ENCODE data around the gene QSOX2. TPM values are rescaled to one million over a fixed set of nuclear protein-coding genes. Genes with fewer than 3 reads are reported as not detected.
A peak's percentile ranks its signal among the peaks of the same experiment; 100 is the strongest.

QSOX2 gene
- polyA plus RNA-seq, 4 donors, result 1.4 to 11.0 (median 4.3) TPM

GRCh38 chr9:136187683-136188586 lies 57.7 kb downstream of the QSOX2 start:
- WGBS, 3 donors, result 68 to 71% (median 70%) methylated on average over 25 of the region's 25 CpGs
- Histone ChIP-seq H3K27ac (ENCODE audit: low read depth in 1 of 3, low read length in 2 of 3) (no peak overlapping the region), H3K9me3 (ENCODE audit: control insufficient read depth in 2 of 2, insufficient read depth in 1 of 2, low read depth in 1 of 2, low read length in 1 of 2) (no peaks in the 10 kb centered on the region), H3K27me3 (ENCODE audit: control insufficient read depth in 3 of 3, insufficient read depth in 3 of 3, low read length in 3 of 3) (peaks cover 11 to 59% (median 11%) of the 10 kb centered on the region in 3 donors), H3K36me3 (ENCODE audit: control insufficient read depth in 3 of 3, insufficient read depth in 2 of 3, low read depth in 1 of 3, low read length in 3 of 3) (no peaks in the 10 kb centered on the region), H3K4me1 (ENCODE audit: control insufficient read depth in 3 of 3, insufficient read depth in 2 of 3, low read depth in 1 of 3, low read length in 2 of 3) (peaks cover 0 to under 1% (median 0%) of the 10 kb centered on the region in 3 donors), H3K4me3 (ENCODE audit: low read depth in 1 of 3, low read length in 3 of 3) (no peak overlapping the region)
- DNase-seq (no peak), FAIRE-seq (no peak)

GRCh38 chr9:136187197-136187596 lies 58.4 kb downstream of the QSOX2 start:
- H3K36me3 ChIP-seq (ENCODE audit: control insufficient read depth in 3 of 3, insufficient read depth in 2 of 3, low read depth in 1 of 3, low read length in 3 of 3), result no peaks in the 10 kb centered on the region
- peaks cover 0 to 6% (median 0%) of the 10 kb centered on the region in 3 donors for H3K4me1 ChIP-seq (ENCODE audit: control insufficient read depth in 3 of 3, insufficient read depth in 2 of 3, low read depth in 1 of 3, low read length in 2 of 3)
- H3K9me3 ChIP-seq (ENCODE audit: control insufficient read depth in 2 of 2, insufficient read depth in 1 of 2, low read depth in 1 of 2, low read length in 1 of 2), result no peaks in the 10 kb centered on the region
- no peak for DNase-seq
- WGBS, 3 donors, result 92 to 94% (median 92%) methylated on average over 18 of the region's 18 CpGs
- no peak overlapping the region for H3K27ac ChIP-seq (ENCODE audit: low read depth in 1 of 3, low read length in 2 of 3)
- peaks cover 5 to 52% (median 10%) of the 10 kb centered on the region in 3 donors for H3K27me3 ChIP-seq (ENCODE audit: control insufficient read depth in 3 of 3, insufficient read depth in 3 of 3, low read length in 3 of 3)
- no peak overlapping the region for H3K4me3 ChIP-seq (ENCODE audit: low read depth in 1 of 3, low read length in 3 of 3)
- FAIRE-seq, result no peak

DNA sequence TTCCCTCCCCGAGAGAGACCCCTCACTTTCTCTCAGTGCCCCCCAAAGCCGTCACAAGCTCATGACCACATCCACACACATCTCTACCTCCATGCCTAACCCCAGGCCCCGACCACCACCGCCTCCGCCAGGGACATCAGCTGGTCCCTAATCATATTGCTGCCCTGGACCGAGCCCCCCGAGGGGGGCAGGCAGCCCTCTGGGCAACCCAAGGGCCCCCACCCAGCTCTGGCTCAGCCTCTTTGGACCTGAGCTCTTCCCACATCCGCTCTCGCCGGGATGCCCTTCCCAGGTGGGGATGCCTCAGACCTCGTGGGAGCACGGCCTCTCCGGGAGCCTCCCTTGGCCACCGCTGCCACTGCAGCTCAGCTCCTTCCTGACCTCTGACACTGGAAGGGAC lies 59.2 kb downstream of the QSOX2 start:
- no peaks in the 10 kb centered on the region for H3K9me3 ChIP-seq (ENCODE audit: control insufficient read depth in 2 of 2, insufficient read depth in 1 of 2, low read depth in 1 of 2, low read length in 1 of 2)
- H3K4me1 ChIP-seq (ENCODE audit: control insufficient read depth in 3 of 3, insufficient read depth in 2 of 3, low read depth in 1 of 3, low read length in 2 of 3), result peaks cover 0 to 9% (median 0%) of the 10 kb centered on the region in 3 donors
- H3K36me3 ChIP-seq (ENCODE audit: control insufficient read depth in 3 of 3, insufficient read depth in 2 of 3, low read depth in 1 of 3, low read length in 3 of 3), result no peaks in the 10 kb centered on the region
- H3K27ac ChIP-seq (ENCODE audit: low read depth in 1 of 3, low read length in 2 of 3), result no peak overlapping the region
- H3K4me3 ChIP-seq (ENCODE audit: low read depth in 1 of 3, low read length in 3 of 3), result no peak overlapping the region
- 54 to 72% (median 61%) methylated on average over 14 of the region's 14 CpGs for WGBS, 3 donors
- DNase-seq (no peak), FAIRE-seq (no peak)
- peaks cover 5 to 44% (median 10%) of the 10 kb centered on the region in 3 donors for H3K27me3 ChIP-seq (ENCODE audit: control insufficient read depth in 3 of 3, insufficient read depth in 3 of 3, low read length in 3 of 3)

GRCh38 chr9:136185596-136186366 lies 59.8 kb downstream of the QSOX2 start:
- Histone ChIP-seq H3K4me1 (ENCODE audit: control insufficient read depth in 3 of 3, insufficient read depth in 2 of 3, low read depth in 1 of 3, low read length in 2 of 3) (peaks cover 0 to 9% (median 0%) of the 10 kb centered on the region in 3 donors), H3K9me3 (ENCODE audit: control insufficient read depth in 2 of 2, insufficient read depth in 1 of 2, low read depth in 1 of 2, low read length in 1 of 2) (no peaks in the 10 kb centered on the region), H3K27ac (ENCODE audit: low read depth in 1 of 3, low read length in 2 of 3) (no peak overlapping the region), H3K36me3 (ENCODE audit: control insufficient read depth in 3 of 3, insufficient read depth in 2 of 3, low read depth in 1 of 3, low read length in 3 of 3) (no peaks in the 10 kb centered on the region), H3K27me3 (ENCODE audit: control insufficient read depth in 3 of 3, insufficient read depth in 3 of 3, low read length in 3 of 3) (peaks cover 5 to 38% (median 10%) of the 10 kb centered on the region in 3 donors), H3K4me3 (ENCODE audit: low read depth in 1 of 3, low read length in 3 of 3) (no peak overlapping the region)
- DNase-seq, result no peak
- no peak for FAIRE-seq
- 62 to 69% (median 66%) methylated on average over 26 to 32 of the region's 32 CpGs for WGBS, 3 donors

- Histone ChIP-seq H3K27ac (ENCODE audit: low read depth in 1 of 3, low read length in 2 of 3) (no peak overlapping the region), H3K4me3 (ENCODE audit: low read depth in 1 of 3, low read length in 3 of 3) (no peak overlapping the region), H3K27me3 (ENCODE audit: control insufficient read depth in 3 of 3, insufficient read depth in 3 of 3, low read length in 3 of 3) (peaks cover 0 to 31% (median 10%) of the 10 kb centered on the region in 3 donors), H3K4me1 (ENCODE audit: control insufficient read depth in 3 of 3, insufficient read depth in 2 of 3, low read depth in 1 of 3, low read length in 2 of 3) (peaks cover 0 to 9% (median 0%) of the 10 kb centered on the region in 3 donors), H3K36me3 (ENCODE audit: control insufficient read depth in 3 of 3, insufficient read depth in 2 of 3, low read depth in 1 of 3, low read length in 3 of 3) (no peaks in the 10 kb centered on the region), H3K9me3 (ENCODE audit: control insufficient read depth in 2 of 2, insufficient read depth in 1 of 2, low read depth in 1 of 2, low read length in 1 of 2) (no peaks in the 10 kb centered on the region)
- 56 to 64% (median 63%) methylated on average over 19 of the region's 19 CpGs for WGBS, 3 donors
- DNase-seq (no peak), FAIRE-seq (no peak)
These were observed 60.5 kb downstream of the QSOX2 start for GRCh38 chr9:136185066-136185465.

GRCh38 chr9:136182850-136183422 lies 62.7 kb downstream of the QSOX2 start:
- no peaks in the 10 kb centered on the region for H3K9me3 ChIP-seq (ENCODE audit: control insufficient read depth in 2 of 2, insufficient read depth in 1 of 2, low read depth in 1 of 2, low read length in 1 of 2)
- no peak overlapping the region for H3K27ac ChIP-seq (ENCODE audit: low read depth in 1 of 3, low read length in 2 of 3)
- 62 to 80% (median 75%) methylated on average over 18 of the region's 18 CpGs for WGBS, 3 donors
- H3K36me3 ChIP-seq (ENCODE audit: control insufficient read depth in 3 of 3, insufficient read depth in 2 of 3, low read depth in 1 of 3, low read length in 3 of 3), result no peaks in the 10 kb centered on the region
- DNase-seq, result no peak
- no peak overlapping the region for H3K4me3 ChIP-seq (ENCODE audit: low read depth in 1 of 3, low read length in 3 of 3)
- H3K4me1 ChIP-seq (ENCODE audit: control insufficient read depth in 3 of 3, insufficient read depth in 2 of 3, low read depth in 1 of 3, low read length in 2 of 3), result peaks cover 0 to 9% (median 0%) of the 10 kb centered on the region in 3 donors
- H3K27me3 ChIP-seq (ENCODE audit: control insufficient read depth in 3 of 3, insufficient read depth in 3 of 3, low read length in 3 of 3), result peaks cover 0 to 18% (median 4%) of the 10 kb centered on the region in 3 donors
- FAIRE-seq, result no peak

DNA sequence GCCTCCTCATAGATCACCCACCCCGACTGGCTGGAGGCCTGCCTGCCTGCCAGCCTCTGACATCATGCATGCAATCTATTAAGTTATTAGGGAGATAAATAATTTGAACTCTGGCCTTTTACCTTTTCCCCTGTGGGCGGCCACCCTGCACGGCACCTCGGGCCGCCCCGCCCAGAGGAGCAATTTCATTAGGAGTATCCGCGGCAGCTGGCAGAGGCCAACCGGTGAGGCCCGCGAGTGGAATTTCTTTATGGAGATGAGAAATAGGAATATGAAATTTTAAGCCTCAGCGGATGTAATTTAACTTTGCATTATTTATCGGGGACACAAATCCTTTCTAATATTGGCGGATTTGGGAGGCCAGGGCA lies 63.2 kb downstream of the QSOX2 start:
- Histone ChIP-seq H3K27me3 (ENCODE audit: control insufficient read depth in 3 of 3, insufficient read depth in 3 of 3, low read length in 3 of 3) (peaks cover 0 to 14% (median 4%) of the 10 kb centered on the region in 3 donors), H3K36me3 (ENCODE audit: control insufficient read depth in 3 of 3, insufficient read depth in 2 of 3, low read depth in 1 of 3, low read length in 3 of 3) (no peaks in the 10 kb centered on the region), H3K27ac (ENCODE audit: low read depth in 1 of 3, low read length in 2 of 3) (no peak overlapping the region), H3K4me1 (ENCODE audit: control insufficient read depth in 3 of 3, insufficient read depth in 2 of 3, low read depth in 1 of 3, low read length in 2 of 3) (peaks cover 0 to 9% (median 0%) of the 10 kb centered on the region in 3 donors), H3K9me3 (ENCODE audit: control insufficient read depth in 2 of 2, insufficient read depth in 1 of 2, low read depth in 1 of 2, low read length in 1 of 2) (no peaks in the 10 kb centered on the region), H3K4me3 (ENCODE audit: low read depth in 1 of 3, low read length in 3 of 3) (no peak overlapping the region)
- 22 to 70% (median 42%) methylated on average over 14 of the region's 14 CpGs for WGBS, 3 donors
- FAIRE-seq (no peak), DNase-seq (peak in 1 of 2 donors; percentile 43)

GRCh38 chr9:136181784-136182419 lies 63.7 kb downstream of the QSOX2 start:
- Histone ChIP-seq H3K4me1 (ENCODE audit: control insufficient read depth in 3 of 3, insufficient read depth in 2 of 3, low read depth in 1 of 3, low read length in 2 of 3) (peaks cover 0 to 9% (median 0%) of the 10 kb centered on the region in 3 donors), H3K27ac (ENCODE audit: low read depth in 1 of 3, low read length in 2 of 3) (no peak overlapping the region), H3K9me3 (ENCODE audit: control insufficient read depth in 2 of 2, insufficient read depth in 1 of 2, low read depth in 1 of 2, low read length in 1 of 2) (no peaks in the 10 kb centered on the region), H3K36me3 (ENCODE audit: control insufficient read depth in 3 of 3, insufficient read depth in 2 of 3, low read depth in 1 of 3, low read length in 3 of 3) (no peaks in the 10 kb centered on the region), H3K27me3 (ENCODE audit: control insufficient read depth in 3 of 3, insufficient read depth in 3 of 3, low read length in 3 of 3) (peaks cover 0 to 13% (median 4%) of the 10 kb centered on the region in 3 donors), H3K4me3 (ENCODE audit: low read depth in 1 of 3, low read length in 3 of 3) (no peak overlapping the region)
- FAIRE-seq (no peak), DNase-seq (no peak)
- 20 to 57% (median 30%) methylated on average over 8 of the region's 8 CpGs for WGBS, 3 donors

All from small intestine (tissue), 7 donors.